IPS-NIHi7 (cell line): ENCODE results near the gene RPL38.
A peak's percentile ranks its signal among the peaks of the same experiment; 100 is the strongest.

Experiments
- DNase-seq: peaks from one replicate; pipeline ENCODE4 v3.0.0; 2012; ENCODE audit warnings: mixed read lengths; ENCODE audit errors: extremely low spot score

RPL38 gene

DNA sequence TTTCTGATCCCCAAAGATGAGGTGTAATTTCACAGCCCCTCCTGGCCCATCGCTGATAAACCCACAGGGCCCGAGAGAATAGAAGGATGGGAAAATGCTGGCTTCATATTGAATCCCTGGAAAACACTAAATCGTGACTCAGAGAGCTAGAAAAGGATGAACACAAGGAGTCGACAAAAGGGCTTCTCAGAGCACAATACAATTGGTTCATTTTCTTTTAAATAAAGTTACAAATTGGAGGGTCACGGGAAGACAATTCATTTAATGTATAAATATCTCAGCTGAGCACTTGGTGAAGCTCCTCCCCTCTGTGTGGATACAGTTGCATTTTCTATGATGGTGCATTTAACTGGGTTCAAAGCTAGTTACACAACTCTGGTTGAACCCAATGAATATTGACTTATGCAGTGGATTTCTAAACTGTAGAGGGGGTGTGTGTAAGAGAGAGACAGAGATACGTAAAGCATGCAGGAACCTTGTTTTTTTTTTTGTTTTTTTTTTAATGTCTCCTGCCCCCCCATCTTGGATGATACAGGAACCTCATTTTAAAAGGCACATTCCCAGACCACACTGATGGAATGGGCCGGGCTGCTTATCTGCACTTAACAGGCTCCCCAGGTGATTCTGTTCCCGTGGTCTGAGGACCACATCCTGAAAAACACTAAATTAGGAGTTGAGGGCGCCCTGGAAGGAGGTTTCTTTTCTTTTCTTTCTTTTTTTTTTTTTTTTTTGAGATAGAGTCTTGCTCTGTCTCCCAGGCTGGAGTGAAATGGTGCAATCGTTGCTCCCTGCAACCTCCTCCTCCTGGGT lies 24.0 kb downstream of the RPL38 start:
- DNase-seq: no peak

- DNase-seq: no peak
Measured at GRCh38 chr17:74228306-74228978, 25.0 kb downstream of the RPL38 start.

GRCh38 chr17:74230896-74231295 lies 27.4 kb downstream of the RPL38 start:
- no peak for DNase-seq

DNA sequence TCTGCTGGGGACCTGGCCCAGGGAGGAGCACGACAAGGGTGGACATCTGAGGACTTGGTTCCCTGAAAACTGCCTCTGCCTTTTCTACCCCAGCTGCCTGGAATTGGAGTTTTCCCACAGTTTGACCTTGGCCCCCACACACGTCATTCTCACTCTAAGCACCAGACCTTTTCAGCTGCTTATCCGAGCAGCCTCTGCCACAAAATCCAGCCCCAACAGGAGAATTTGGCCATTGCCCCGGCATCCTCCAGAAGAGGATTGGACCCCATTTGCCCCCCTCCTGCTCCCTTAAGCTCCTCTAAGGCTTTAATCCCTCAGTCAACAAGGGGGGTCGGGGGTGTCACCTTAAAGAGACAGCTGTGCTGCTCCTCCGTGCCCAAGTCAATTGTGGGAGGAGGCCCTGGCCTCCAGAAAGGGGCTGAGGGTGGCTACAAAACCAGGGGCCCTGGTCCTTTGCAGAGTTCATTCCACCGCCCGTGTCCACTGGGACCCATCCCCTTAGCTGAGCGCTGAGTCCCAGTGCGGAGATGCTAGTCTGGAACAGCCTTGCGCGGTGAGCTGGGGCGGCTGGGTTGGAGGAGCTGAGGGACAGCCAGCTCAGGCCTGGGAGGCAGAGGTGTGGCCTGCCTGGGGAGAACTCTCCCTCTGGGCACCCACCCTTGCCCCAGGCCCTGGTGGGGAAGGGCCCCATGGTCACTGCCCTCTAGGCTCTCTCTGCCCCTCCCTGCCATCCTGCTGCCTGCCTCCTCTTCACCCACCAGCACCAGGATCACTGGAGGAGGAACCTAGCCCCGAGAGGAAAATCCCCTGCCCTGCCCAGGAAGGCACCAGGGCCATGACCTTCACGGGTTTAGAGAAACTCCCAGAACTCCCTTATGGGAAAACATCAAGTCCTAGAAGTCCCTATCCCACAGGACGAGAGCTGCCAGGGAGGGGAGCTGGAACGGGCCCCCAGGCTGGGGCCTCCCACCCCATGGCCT lies 28.7 kb downstream of the RPL38 start:
- no peak for DNase-seq

DNA sequence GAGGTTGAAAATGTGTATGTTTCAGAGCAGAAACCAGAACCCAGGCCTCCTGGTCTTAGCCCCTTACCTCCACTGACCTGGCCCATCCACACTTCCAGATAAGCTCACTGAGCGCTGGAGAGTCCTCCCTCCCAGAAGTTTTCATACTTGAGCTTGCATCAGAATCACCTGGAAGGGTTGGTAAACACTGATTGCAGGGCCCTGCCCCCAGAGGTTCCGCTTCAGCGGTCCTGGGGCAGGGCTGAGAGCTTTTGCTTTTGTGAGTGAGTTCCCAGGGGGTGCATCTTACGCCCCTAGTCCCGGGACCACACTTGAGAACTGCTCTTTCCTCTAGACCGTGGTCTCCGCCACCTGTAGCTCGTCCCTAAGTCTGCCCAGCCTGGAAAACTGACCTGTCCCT lies 30.5 kb downstream of the RPL38 start:
- DNase-seq: no peak

DNA sequence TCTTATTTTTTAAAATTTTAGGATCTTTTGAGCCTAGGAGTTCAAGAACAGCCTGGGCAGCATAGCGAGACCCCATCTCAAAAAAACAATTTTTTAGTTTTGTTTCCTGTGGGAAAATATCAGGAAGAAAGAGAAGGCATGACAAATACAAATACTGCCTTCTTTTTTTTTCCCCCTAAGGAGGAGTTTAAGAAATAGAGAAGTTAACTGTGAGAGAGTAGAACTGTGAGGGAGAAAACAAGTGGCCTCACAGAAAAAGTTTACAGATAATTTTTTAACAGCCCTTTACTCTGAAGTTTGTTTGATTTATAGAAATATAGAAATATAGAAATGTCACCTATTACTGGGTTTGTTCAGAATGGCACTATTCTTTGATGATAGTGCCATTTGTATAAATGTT lies 31.0 kb downstream of the RPL38 start:
- no peak for DNase-seq

- DNase-seq: no peak
Measured at GRCh38 chr17:74235040-74235581, 31.6 kb downstream of the RPL38 start.

DNA sequence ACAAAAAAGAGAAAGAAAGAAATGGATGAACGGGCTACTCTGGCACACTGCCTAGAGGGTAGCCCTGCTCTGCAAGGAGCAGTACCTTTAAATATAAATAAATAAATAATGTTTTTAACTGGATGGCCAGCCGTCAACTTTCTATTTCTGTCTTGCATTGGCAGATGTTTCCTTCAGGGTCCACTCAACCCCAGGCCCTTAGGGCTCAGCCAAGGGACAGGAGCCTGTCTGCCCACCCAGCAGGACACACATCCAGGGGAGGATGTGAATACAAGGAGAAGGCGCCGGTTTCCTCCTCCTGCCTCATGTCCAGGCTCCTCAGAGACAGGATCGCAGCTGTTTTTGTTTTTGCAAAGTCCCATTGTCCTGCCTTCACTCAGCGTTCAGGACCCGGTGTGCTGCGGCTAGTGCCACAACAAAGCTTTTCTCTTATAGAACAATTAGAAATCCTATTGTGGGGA lies 32.5 kb downstream of the RPL38 start:
- no peak for DNase-seq

DNA sequence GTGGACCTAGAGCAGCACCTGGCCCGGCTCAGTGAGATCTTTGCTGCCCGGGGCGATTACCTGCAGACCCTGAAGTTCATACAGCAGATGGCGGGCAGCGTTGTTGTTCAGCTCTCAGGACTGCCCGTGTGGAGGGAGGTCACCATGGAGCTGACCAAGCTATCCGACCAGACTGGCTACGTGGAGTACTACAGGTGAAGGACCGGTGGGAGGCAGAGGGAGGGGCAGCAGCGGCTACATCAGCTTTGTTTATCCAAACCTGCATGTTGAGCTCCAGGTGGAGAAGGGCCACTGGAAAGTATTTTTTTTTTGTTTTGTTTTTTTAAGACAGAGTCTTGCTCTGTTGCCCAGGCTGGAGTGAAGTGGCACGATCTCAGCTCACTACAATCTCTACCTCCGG lies 33.8 kb downstream of the RPL38 start:
- DNase-seq: no peak

- no peak for DNase-seq
Measured at GRCh38 chr17:74239172-74239571, 35.7 kb downstream of the RPL38 start.

- DNase-seq: no peak
Measured at GRCh38 chr17:74240618-74241205, 37.2 kb downstream of the RPL38 start.

DNA sequence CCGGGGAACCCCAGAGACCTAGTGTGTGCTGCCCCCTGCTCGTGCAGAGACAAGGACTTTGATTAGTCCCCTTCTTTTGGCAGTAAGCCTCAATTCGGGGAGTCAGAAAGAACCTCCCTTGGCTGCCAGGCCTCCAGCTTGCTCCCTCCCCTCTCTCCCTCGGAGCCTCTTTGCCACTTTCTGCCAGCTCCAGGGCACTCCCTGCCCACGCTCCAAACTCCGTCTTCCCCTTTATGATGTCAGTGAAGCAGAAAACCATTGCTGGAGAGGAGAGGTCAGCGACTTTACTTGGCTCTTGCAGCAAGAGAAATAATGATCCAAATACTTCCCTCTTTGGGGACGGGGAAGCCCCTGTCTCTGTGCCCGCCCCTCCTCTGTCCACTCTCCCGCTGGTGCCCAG lies 38.0 kb downstream of the RPL38 start:
- no peak for DNase-seq

DNA sequence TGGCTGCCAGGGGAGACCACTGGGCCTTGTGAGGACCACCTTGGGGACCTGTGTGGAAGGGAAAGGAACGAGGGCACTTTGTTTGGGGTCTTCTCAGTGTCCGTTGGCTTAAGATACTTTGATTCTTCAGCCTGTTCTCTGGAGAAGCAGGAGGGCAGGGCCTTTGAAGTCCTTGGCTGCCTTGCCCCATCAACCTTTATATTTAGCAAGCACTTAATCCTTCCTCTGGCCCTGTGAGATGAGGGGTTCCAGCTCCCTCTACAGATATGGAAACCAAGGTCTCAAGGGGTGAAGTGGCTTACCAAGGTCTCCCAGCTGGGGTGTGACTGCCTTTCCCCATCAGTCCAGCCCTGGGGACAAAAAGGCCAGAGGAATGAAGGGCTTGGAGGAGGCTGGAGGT lies 38.4 kb downstream of the RPL38 start:
- DNase-seq: no peak

DNA sequence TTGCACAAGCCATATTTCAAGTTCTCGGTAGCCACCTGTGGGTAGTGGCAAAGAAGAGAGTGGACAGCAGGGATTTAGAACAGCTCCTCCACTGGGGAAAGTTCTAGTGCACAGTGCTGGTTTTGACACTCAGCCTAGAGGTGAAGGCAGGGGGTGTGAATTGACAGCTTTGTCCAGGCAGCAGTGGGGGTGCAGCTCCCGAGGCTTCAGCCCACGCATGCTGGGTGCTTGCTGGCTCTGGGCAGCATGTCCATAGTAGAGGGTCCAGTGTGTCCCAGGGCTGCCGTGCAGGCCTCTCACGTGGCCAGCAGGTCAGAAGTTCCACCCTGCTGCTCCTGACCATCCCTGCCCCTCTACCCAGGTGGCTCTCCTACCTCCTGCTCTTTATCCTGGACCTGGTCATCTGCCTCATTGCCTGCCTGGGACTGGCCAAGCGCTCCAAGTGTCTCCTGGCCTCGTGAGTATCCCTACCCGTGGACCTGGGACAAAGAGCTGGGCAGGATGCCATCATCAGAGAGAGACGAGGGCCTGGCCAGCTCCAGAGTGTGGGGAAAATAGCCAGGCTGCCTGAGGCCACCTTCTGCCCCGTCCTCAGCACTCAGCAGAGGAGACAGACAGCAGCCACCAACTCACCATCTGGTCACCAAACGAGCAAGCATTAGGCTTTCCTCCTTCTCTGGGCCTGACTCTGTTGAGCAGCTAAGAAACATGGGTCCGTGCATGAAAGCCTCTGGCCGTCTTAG lies 39.7 kb downstream of the RPL38 start:
- DNase-seq: no peak

DNA sequence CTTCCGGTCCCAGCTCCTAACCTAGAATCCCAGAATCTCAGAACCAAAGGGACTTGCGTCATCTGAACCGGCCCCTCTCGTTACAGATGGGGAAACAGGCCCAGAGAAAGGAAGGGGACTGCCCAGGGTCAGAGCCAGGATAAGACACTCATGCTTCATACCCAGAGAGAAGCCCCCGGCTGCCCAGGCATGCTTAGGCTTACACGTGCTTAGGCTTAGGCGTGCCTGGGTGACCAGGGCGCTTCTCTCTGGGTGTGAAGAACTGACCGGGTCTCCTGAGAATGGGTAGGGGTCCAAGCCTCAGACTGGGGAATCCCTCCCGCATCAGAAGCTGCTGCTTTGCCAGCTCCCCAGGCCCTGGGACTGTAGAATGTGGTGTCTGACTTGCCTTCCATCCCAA lies 40.6 kb downstream of the RPL38 start:
- DNase-seq: no peak

GRCh38 chr17:74244548-74244947 lies 41.1 kb downstream of the RPL38 start:
- no peak for DNase-seq

GRCh38 chr17:74245145-74245831 lies 41.8 kb downstream of the RPL38 start:
- DNase-seq: peak; percentile 75

- no peak for DNase-seq
Measured at GRCh38 chr17:74245871-74246270, 42.4 kb downstream of the RPL38 start.

DNA sequence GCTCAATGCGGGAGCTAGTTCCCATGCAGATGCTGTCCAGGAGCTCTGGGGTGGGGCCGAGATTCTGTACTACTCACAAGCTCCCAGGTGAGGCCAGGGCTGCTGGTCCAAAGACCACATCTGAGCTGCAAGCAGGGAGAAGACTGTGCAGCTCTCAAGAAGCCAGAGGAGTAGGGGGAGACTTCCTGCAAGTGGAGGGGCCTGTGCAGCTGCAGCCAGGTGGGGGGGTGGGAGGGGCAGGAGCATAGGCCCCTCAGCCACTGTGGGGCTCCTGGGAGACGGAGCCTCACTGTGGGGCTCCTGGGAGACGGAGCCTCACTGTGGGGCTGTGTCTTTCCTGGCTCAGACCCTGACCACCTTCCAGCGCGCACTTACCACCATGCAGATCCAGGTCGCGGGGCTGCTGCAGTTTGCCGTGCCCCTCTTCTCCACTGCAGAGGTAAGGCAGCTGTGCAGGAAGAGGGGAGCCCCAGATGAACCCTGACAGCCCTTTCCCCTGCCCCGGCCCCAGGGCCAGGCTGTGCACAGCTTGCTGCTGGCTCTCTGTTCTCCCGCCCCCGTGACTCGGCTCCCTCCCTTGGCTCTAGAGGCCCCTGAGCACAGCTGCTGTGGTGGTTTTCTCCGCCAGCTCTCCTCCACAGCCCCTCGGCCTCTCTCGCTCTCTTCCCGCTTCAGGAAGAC lies 46.3 kb downstream of the RPL38 start:
- no peak for DNase-seq
